SK-N-MC (cell line): ENCODE measurements around the gene ZNF341.
A peak's percentile ranks its signal among the peaks of the same experiment; 100 is the strongest.

ENCODE experiments used
- DNase-seq: peaks from one replicate; pipeline ENCODE4 v3.0.0-alpha.2; 2011; ENCODE audit warnings: low read depth, low spot score
- H3K27ac ChIP-seq: fragments of 200-600 bp; sonication (generic); 2 replicates; pipeline ENCODE4 v1.5.1; 2016; ENCODE audit warnings: mixed run types
- H3K36me3 ChIP-seq: fragments of 200-600 bp; sonication (generic); 2 replicates; pipeline ENCODE4 v1.6.1; 2017; ENCODE audit warnings: antibody characterized with exemption, low read length, mixed read lengths; ENCODE audit not compliant: insufficient read depth
- H3K4me3 ChIP-seq: fragments of 200-600 bp; sonication (generic); 2 replicates; pipeline ENCODE4 v1.5.1; 2016
- H3K9ac ChIP-seq: fragments of 200-600 bp; sonication (generic); 2 replicates; pipeline ENCODE4 v1.8.0; 2017; ENCODE audit warnings: mixed run types, mixed read lengths; ENCODE audit not compliant: insufficient read length
- H3K9me3 ChIP-seq: fragments of 200-600 bp; sonication (generic); 2 replicates; pipeline ENCODE4 v1.6.1; 2017; ENCODE audit warnings: low read depth, mild to moderate bottlenecking, antibody characterized with exemption, low read length, moderate library complexity, mixed read lengths
- EZH2 ChIP-seq: fragments of 200-600 bp; sonication (generic); IDR thresholded peaks from one replicate; pipeline ENCODE4 v1.6.1; 2017; ENCODE audit warnings: antibody characterized with exemption
- FOXP2 ChIP-seq: optimal IDR thresholded peaks from 2 replicates; pipeline ENCODE3; 2011; ENCODE audit warnings: mild to moderate bottlenecking, moderate library complexity; ENCODE audit not compliant: insufficient read depth; ENCODE audit errors: extremely low read length, control extremely low read depth
- POLR2AphosphoS5 ChIP-seq: IDR thresholded peaks from 2 replicates; pipeline ENCODE4 v1.6.1; 2012; ENCODE audit warnings: mild to moderate bottlenecking, low read depth, low read length, borderline replicate concordance

ZNF341 gene

DNA sequence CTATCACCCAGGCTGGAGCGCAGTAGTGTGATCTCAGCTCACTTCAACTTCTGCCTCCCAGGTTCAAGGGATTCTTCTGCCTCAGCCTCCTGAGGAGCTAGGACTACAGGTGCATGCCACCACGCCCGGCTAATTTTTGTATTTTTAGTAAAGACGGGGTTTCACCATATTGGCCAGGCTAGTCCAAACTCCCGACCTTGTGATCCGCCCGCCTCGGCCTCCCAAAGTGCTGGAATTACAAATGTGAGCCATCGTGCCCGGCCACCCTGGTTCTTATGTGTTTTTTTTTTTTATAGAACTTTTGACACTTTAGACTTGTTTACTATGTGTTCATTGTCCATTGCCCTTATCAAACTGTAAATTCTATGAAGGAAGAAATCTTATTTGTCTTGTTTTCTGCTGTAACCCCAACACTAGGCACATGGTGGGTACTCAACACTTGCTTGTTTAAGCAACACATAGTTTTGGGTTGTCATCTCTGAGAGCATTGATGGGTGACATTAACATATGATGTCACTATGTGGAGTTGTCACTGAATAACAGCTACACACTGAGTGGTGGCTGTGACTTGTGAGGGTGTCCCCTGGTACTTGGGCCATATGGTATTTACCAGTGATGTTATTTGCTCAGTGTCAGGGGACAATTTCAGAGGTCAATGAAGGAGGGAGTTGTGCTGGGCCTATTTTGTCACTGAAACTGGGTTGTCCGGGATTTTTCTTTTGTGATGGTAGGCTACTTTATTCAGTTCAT is 10.2 kb upstream of the ZNF341 start:
- H3K9ac ChIP-seq, result no peak overlapping the region
- no peaks in the 10 kb centered on the region for H3K36me3 ChIP-seq
- no peak for TF ChIP-seq EZH2
- no peak for TF ChIP-seq FOXP2
- no peak for TF ChIP-seq POLR2AphosphoS5
- H3K9me3 ChIP-seq, result no peaks in the 10 kb centered on the region
- H3K27ac ChIP-seq, result no peak overlapping the region
- no peak overlapping the region for H3K4me3 ChIP-seq
- no peak for DNase-seq

DNA sequence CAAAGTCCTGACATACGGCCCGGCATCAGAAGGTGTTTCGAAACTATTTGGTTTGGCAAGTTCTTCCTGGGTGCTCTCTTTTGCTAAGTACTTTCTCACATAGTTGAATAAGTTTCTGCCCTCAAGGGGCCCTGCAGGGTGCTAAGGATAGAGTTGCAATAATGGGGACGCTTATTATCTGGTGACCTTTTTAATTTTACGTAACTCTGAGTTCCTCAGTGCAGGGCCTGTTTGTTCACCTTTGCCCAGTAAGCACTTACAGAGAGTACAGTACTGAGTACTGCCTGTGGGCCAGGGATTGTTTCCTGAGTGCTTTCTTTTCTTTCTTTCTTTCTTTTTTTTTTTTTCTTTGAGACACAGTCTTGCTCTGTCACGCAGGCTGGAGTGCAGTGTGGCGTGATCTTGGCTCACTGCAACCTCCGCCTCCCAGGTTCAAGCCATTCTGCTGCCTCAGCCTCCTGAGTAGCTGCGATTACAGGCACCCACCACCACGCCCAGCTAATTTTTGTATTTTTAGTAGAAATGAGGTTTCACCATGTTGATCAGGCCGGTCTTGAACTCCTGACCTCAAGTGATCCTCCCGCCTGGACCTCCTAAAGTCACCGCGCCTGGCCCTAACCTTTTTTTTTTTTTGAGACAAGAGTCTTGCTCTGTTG is 7.2 kb upstream of the ZNF341 start:
- no peak overlapping the region for H3K9ac ChIP-seq
- DNase-seq, result no peak
- H3K9me3 ChIP-seq, result no peaks in the 10 kb centered on the region
- no peaks in the 10 kb centered on the region for H3K36me3 ChIP-seq
- H3K4me3 ChIP-seq, result no peak overlapping the region
- no peak for TF ChIP-seq POLR2AphosphoS5
- no peak for TF ChIP-seq FOXP2
- peak overlapping the region; percentile 55; the same call in 1 of the 2 replicates for H3K27ac ChIP-seq

DNA sequence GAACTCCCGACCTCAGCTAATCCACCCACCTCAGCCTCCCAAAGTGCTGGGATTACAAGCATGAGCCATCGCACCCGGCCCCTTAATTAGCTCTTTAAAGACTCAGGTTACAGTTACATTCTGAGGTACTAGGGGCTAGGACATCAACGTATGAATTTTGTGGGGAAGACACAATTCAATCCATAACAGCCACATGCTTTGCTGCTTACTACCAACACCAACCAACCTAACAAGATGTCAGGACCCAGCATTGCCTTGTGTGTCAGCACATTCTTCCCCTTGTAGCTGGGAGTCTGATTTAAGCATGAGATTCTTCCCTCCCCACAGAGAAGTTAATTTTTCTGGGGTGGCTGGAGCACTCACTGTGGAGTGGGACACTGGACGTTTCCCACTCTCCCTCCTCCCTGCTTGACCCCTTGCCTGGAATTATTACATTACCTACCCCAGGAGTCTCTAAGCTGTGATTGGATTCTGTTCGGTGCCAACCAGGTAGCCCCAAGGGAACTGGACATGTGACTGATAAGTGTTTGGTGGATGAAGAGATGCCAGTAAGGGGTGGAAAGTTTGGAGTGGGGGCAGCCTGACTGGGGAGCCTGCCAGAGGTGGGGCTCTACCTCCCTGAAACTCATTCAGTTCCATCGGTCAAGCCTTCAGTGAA is 6.1 kb upstream of the ZNF341 start:
- Histone ChIP-seq H3K4me3 (no peak overlapping the region), H3K9ac (no peak overlapping the region), H3K9me3 (no peaks in the 10 kb centered on the region), H3K27ac (no peak overlapping the region), H3K36me3 (no peaks in the 10 kb centered on the region)
- no peak for TF ChIP-seq EZH2
- no peak for DNase-seq

DNA sequence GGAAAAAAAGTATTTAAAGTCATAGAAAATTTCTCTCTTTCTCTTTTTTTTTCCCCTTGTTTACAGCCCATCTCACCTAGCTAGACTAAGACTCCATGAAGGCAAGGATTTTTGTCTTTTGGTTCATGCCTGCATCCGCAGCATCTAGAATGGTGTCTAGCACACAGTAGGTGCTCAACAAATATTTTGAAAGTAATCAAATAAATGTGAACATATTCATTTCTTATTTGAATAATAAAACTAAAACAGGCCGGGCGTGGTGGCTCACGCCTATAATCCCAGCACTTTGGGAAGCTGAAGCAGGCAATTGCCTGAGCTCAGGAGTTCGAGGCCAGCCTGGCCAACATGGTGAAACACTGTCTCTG is 4.7 kb upstream of the ZNF341 start:
- DNase-seq, result no peak
- Histone ChIP-seq H3K4me3 (no peak overlapping the region), H3K27ac (no peak overlapping the region), H3K9ac (no peak overlapping the region), H3K9me3 (no peaks in the 10 kb centered on the region), H3K36me3 (no peaks in the 10 kb centered on the region)
- TF ChIP-seq FOXP2 (no peak), POLR2AphosphoS5 (no peak), EZH2 (no peak)

DNA sequence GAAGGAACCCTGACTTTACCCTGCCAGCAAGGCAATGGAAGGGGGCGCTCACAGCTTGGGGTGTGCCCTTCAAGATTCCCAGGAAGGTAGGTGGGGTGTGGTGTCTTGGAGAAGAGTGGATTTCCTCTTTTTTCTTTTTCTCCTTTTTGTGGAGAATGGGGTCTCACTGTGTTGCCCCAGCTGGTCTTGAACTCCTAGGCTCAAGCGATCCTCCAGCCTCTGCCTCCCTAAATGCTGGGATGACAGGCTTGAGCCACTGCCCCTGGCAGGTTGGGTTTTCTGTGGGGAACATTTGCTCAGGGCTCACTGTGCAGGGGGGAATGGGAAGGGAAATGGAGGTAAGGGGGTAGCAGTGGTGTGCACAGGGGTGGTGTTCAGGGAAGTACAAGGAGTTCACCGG is 4.0 kb upstream of the ZNF341 start:
- H3K36me3 ChIP-seq, result no peaks in the 10 kb centered on the region
- no peak overlapping the region for H3K9ac ChIP-seq
- H3K4me3 ChIP-seq, result no peak overlapping the region
- no peak for DNase-seq
- H3K9me3 ChIP-seq, result no peaks in the 10 kb centered on the region
- H3K27ac ChIP-seq, result no peak overlapping the region
- TF ChIP-seq FOXP2, result no peak
- no peak for TF ChIP-seq POLR2AphosphoS5
- no peak for TF ChIP-seq EZH2

DNA sequence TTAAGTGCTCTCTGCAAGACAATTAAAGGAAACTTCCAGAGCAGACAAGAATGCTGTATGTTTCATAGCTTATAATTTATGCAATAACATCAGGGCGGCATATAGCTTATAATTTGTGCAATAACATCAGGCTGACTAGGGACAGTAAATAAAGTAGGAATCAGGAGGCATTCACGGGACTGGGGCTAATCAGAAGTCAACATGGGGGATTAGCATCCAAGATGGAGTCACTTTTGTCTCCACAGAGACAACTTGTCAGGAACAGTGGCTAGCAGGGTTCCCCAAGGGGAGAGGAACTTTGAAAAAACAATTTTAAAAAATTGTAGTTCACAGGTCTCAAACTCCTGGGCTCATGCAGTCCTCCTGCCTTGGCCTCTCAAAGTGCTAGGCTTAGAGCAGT is 3.3 kb upstream of the ZNF341 start:
- Histone ChIP-seq H3K4me3 (no peak overlapping the region), H3K9me3 (no peaks in the 10 kb centered on the region), H3K9ac (no peak overlapping the region), H3K27ac (no peak overlapping the region), H3K36me3 (no peaks in the 10 kb centered on the region)
- TF ChIP-seq FOXP2, result no peak
- no peak for TF ChIP-seq POLR2AphosphoS5
- no peak for TF ChIP-seq EZH2
- no peak for DNase-seq

DNA sequence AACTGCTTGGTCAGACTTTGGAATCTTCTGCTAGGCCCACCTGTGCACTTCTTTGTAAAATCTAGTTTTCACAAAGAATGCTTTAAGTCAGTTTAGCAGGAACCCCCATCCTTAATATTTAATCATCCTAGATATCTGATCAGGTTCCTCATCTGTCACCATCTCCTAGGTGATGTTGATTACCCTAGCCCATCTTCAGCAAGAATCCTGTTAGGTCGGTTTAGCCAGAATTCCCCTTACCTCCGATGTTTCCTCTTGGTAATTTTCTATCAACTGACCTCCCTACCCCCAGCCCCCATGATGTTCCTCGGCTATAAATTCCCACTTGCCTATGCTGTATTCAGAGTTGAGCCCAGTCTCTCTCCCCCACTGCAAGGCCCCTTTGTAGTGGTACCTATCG is 2.7 kb upstream of the ZNF341 start:
- Histone ChIP-seq H3K9ac (no peak overlapping the region), H3K9me3 (no peaks in the 10 kb centered on the region), H3K27ac (no peak overlapping the region), H3K4me3 (no peak overlapping the region), H3K36me3 (no peaks in the 10 kb centered on the region)
- no peak for DNase-seq
- no peak for TF ChIP-seq EZH2
- TF ChIP-seq POLR2AphosphoS5, result no peak

DNA sequence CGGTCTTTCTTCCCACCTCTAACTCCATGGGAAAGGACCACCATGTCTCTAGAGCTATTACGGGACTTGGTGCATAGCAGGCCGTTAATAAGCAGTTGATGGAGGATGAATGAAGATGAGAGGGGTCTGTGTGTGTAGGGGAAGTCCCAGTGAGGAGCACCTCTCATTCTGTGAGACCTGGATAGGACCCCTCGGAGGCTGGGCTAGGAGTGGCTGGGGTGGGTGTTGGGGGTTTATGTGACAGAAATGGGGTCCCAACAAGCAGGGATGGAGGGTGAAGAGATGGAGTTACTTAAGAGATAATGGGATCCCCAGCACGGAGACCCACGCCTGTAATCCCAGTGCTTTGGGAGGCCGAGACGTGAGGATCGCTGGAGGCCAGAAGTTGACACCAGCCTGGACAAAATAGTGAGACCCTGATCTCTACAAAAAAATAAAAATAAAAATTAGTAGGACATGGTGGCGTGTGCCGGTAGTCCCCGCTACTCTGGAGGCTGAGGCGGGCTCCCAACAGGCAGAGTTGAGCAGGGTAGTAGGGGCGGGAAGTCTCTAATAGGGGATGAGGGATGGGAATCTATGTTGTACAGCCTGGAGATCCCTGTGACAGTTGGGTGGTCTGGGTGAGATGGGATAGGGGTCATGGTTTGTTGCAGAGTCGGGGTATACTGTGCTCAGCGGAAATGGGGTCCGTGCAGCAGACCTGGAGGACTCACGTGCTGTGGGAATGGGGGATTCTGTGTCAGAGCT is 677 bp upstream of the ZNF341 start:
- Histone ChIP-seq H3K4me3 (peak overlapping the region; percentile 65), H3K27ac (peak overlapping the region; percentile 61)
- TF ChIP-seq POLR2AphosphoS5 (no peak), EZH2 (no peak), FOXP2 (no peak)

More for the DNA sequence above, 677 bp upstream of the ZNF341 start:
- no peak for DNase-seq
- no peaks in the 10 kb centered on the region for H3K36me3 ChIP-seq
- H3K9me3 ChIP-seq, result peaks cover under 1% of the 10 kb centered on the region; the same call in 1 of the 2 replicates
- peak overlapping the region; percentile 12 for H3K9ac ChIP-seq
